HepG2 (cell line): ENCODE measurements around the gene ATRN. TPM values are rescaled to one million over a fixed set of nuclear protein-coding genes. Genes with fewer than 3 reads are reported as not detected.

Experiments
- ATF2 ChIP-seq: sonication (generic); formaldehyde crosslinking; IDR thresholded peaks from 2 replicates; pipeline ENCODE4 v1.4.0; 2020; ENCODE audit warnings: missing genetic modification reagents
- CBFB ChIP-seq: sonication (generic); formaldehyde crosslinking; IDR thresholded peaks from 2 replicates; pipeline ENCODE4 v1.4.0; 2020; ENCODE audit warnings: missing genetic modification reagents
- CREB3 ChIP-seq: sonication (generic); formaldehyde crosslinking; IDR thresholded peaks from 2 replicates; pipeline ENCODE4 v1.5.0; 2020; ENCODE audit warnings: missing genetic modification reagents
- DRAP1 ChIP-seq: IDR thresholded peaks from 2 replicates; pipeline ENCODE4 v1.6.1; 2016; ENCODE audit warnings: missing genetic modification reagents, missing compliant biosample characterization
- E2F1 ChIP-seq: sonication (generic); formaldehyde crosslinking; IDR thresholded peaks from 2 replicates; pipeline ENCODE4 v1.5.0; 2020; ENCODE audit warnings: missing genetic modification reagents
- GZF1 ChIP-seq: sonication (generic); formaldehyde crosslinking; IDR thresholded peaks from 2 replicates; pipeline ENCODE4 v1.5.1; 2020; ENCODE audit warnings: mild to moderate bottlenecking, missing genetic modification reagents
- HMGXB4 ChIP-seq, 2 experiments: sonication (generic) in 1 of 2; formaldehyde crosslinking in 1 of 2; IDR thresholded peaks; 2 replicates each; pipeline versions ENCODE4 v1.4.0 to v1.6.1; 2018 to 2020; ENCODE audit warnings: missing genetic modification reagents in 2 of 2, borderline replicate concordance in 1 of 2, low read depth in 1 of 2, mild to moderate bottlenecking in 1 of 2, missing biosample characterization in 1 of 2
- MAX ChIP-seq: IDR thresholded peaks from 2 replicates; pipeline ENCODE4 v1.6.1; 2012; ENCODE audit warnings: inconsistent platforms
- MEF2D ChIP-seq: sonication (generic); formaldehyde crosslinking; IDR thresholded peaks from 2 replicates; pipeline ENCODE4 v1.5.1; 2020; ENCODE audit warnings: mild to moderate bottlenecking, missing genetic modification reagents
- PHF5A ChIP-seq: IDR thresholded peaks from one replicate; pipeline ENCODE4 v1.6.1; 2018; ENCODE audit warnings: low read depth, missing genetic modification reagents; ENCODE audit not compliant: unreplicated experiment
- PTBP1 ChIP-seq: fragments of 200-400 bp; formaldehyde crosslinking; IDR thresholded peaks from 2 replicates; pipeline ENCODE4 v1.6.1; 2018; ENCODE audit warnings: low read length, low read depth; ENCODE audit not compliant: poor library complexity, severe bottlenecking
- RFX1 ChIP-seq: fragments of 450-650 bp; IDR thresholded peaks from 2 replicates; pipeline ENCODE4 v1.6.1; 2017
- ZFP36 ChIP-seq: fragments of 150-350 bp; IDR thresholded peaks from 2 replicates; pipeline ENCODE4 v1.6.1; 2018; ENCODE audit warnings: borderline replicate concordance, low read length, low read depth; ENCODE audit not compliant: partially characterized antibody
- ZNF143 ChIP-seq: sonication (generic); formaldehyde crosslinking; IDR thresholded peaks from 2 replicates; pipeline ENCODE4 v1.4.0; 2020; ENCODE audit warnings: missing genetic modification reagents
- ZNF160 ChIP-seq: sonication (generic); formaldehyde crosslinking; IDR thresholded peaks from 2 replicates; pipeline ENCODE4 v1.8.0; 2022; ENCODE audit warnings: mild to moderate bottlenecking, inconsistent platforms, missing genetic modification reagents
- ZNF446 ChIP-seq: sonication (generic); formaldehyde crosslinking; IDR thresholded peaks from 2 replicates; pipeline ENCODE4 v1.5.0; 2020; ENCODE audit warnings: mild to moderate bottlenecking, missing genetic modification reagents
- ZNF552 ChIP-seq: sonication (generic); formaldehyde crosslinking; IDR thresholded peaks from 2 replicates; pipeline ENCODE4 v1.9.0; 2022; ENCODE audit warnings: missing genetic modification reagents, mild to moderate bottlenecking, borderline replicate concordance
- polyA plus RNA-seq, 8 experiments: library from polyadenylated mRNA; depleted of rRNA in 3 of 8; stranded (reverse) in 7 of 8; unstranded in 1 of 8; fragments of >200 nt; fragmentation: Illumina TruSeq in 4 of 8; extraction: Trizol in 4 of 8; gene quantifications; 2 replicates each; pipeline versions ENCODE4 v1.2.1 to v1.2.3, GENCODE V29; 2011 to 2016; ENCODE audit warnings: low read depth in 4 of 8, missing spikeins in 1 of 8, mixed read lengths in 1 of 8; ENCODE audit not compliant: insufficient read depth in 1 of 8
- total RNA-seq, 5 experiments: library from RNA; depleted of rRNA; stranded (reverse); fragments of >200 nt; fragmentation: Illumina TruSeq; extraction: Trizol; gene quantifications; 2 replicates each; pipeline ENCODE4 v1.2.3, GENCODE V29; 2016; ENCODE audit warnings: low read depth in 1 of 5

Gene ATRN
- total and polyA plus RNA-seq, 2 of the 13 experiments (the other 11 are each of a cell fraction or from before 2014, with no cell fraction given), result 44.2 to 81.1 TPM

- peak in 1 of 2 experiments; percentile 38; a peak in 1 of 4 replicates for TF ChIP-seq HMGXB4 (CRISPR knock-in tag; IDR thresholded peaks at IDR 0.05; ENCODE audit: borderline replicate concordance in 1 of 2, low read depth in 1 of 2)
- no peak for TF ChIP-seq ZNF446
- no peak for TF ChIP-seq RFX1
- TF ChIP-seq E2F1 (CRISPR knock-in tag), result no peak
- TF ChIP-seq ATF2 (CRISPR knock-in tag), result peak; percentile 70
- no peak for TF ChIP-seq CREB3
- TF ChIP-seq ZNF552 (CRISPR knock-in tag), result no peak
- peak; percentile 96 for TF ChIP-seq ZNF143
- no peak for TF ChIP-seq CBFB (CRISPR knock-in tag)
- TF ChIP-seq MAX, result peak; percentile 54; the same call in 1 of the 2 replicates
- TF ChIP-seq PTBP1, result no peak
- peak; percentile 60; the same call in 1 of the 2 replicates for TF ChIP-seq ZNF160 (CRISPR knock-in tag)
- TF ChIP-seq DRAP1, result peak; percentile 80
- TF ChIP-seq MEF2D (CRISPR knock-in tag), result peak; percentile 73; the same call in 1 of the 2 replicates
- no peak for TF ChIP-seq PHF5A (CRISPR knock-in tag)
- no peak for TF ChIP-seq ZFP36
- no peak for TF ChIP-seq GZF1
Measured at GRCh38 chr20:3658716-3659491, 188.1 kb downstream of the ATRN start (continued).
